Liver (tissue), 9 donors: ENCODE data around the gene KIAA0825. TPM values are rescaled to one million over a fixed set of nuclear protein-coding genes. Genes with fewer than 3 reads are reported as not detected.

Experiments
- DNase-seq: peaks from one replicate; pipeline ENCODE4 v3.0.0-alpha.2; 2017; ENCODE audit warnings: low spot score
- H3K27ac ChIP-seq, 2 donors: one replicate each; pipeline ENCODE4 v1.7.0; 2013; ENCODE audit warnings: inconsistent platforms in 2 of 2, low read length in 2 of 2, control low read depth in 1 of 2, low read depth in 1 of 2, mild to moderate bottlenecking in 1 of 2
- H3K27me3 ChIP-seq, 4 donors: one replicate each; pipeline versions ENCODE4 v1.6.1 to v1.7.0; 2013; ENCODE audit warnings: low read length in 3 of 4, inconsistent platforms in 1 of 4, mild to moderate bottlenecking in 1 of 4, moderate library complexity in 1 of 4; ENCODE audit not compliant: control insufficient read depth in 4 of 4, insufficient read depth in 4 of 4
- H3K36me3 ChIP-seq, 4 donors: one replicate each; pipeline versions ENCODE4 v1.6.1 to v1.7.0; 2013; ENCODE audit warnings: low read length in 3 of 4, mild to moderate bottlenecking in 3 of 4, low read depth in 1 of 4, moderate library complexity in 1 of 4; ENCODE audit not compliant: control insufficient read depth in 4 of 4, insufficient read depth in 3 of 4
- H3K4me1 ChIP-seq, 4 donors: one replicate each; pipeline versions ENCODE4 v1.6.1 to v1.7.0; 2013; ENCODE audit warnings: low read length in 3 of 4, mild to moderate bottlenecking in 3 of 4, moderate library complexity in 1 of 4; ENCODE audit not compliant: control insufficient read depth in 4 of 4, insufficient read depth in 4 of 4
- H3K4me3 ChIP-seq, 3 donors: one replicate each; pipeline versions ENCODE4 v1.6.1 to v1.7.0; 2013; ENCODE audit warnings: low read length in 3 of 3, control low read depth in 1 of 3, low read depth in 1 of 3, mild to moderate bottlenecking in 1 of 3
- H3K9ac ChIP-seq, 2 donors: one replicate each; pipeline ENCODE4 v1.7.0; 2013; ENCODE audit warnings: low read length in 2 of 2, mild to moderate bottlenecking in 2 of 2, moderate library complexity in 2 of 2, control low read depth in 1 of 2, low read depth in 1 of 2
- H3K9me3 ChIP-seq, 4 donors: one replicate each; pipeline versions ENCODE4 v1.6.1 to v1.7.0; 2013; ENCODE audit warnings: low read length in 3 of 4; ENCODE audit not compliant: control insufficient read depth in 4 of 4
- ATF3 ChIP-seq: IDR thresholded peaks from 2 replicates; pipeline ENCODE4 v1.6.1; 2016; ENCODE audit warnings: antibody characterized with exemption
- CTCF ChIP-seq: fragments of 150-350 bp; IDR thresholded peaks from 2 replicates; pipeline ENCODE4 v1.5.1; 2017; ENCODE audit warnings: improper control_type of control experiment, low read depth, low read length; ENCODE audit not compliant: missing input control
- EGR1 ChIP-seq, 2 donors: IDR thresholded peaks; 2 replicates each; pipeline ENCODE4 v1.6.1; 2016 to 2018; ENCODE audit warnings: antibody characterized with exemption in 2 of 2, low read depth in 2 of 2
- FOXA2 ChIP-seq: IDR thresholded peaks from 2 replicates; pipeline ENCODE4 v1.6.1; 2016; ENCODE audit warnings: antibody characterized with exemption
- GABPA ChIP-seq, 2 donors: IDR thresholded peaks in 1 of 2; conservative IDR thresholded peaks in 1 of 2; 2 replicates each; pipeline ENCODE4 v1.6.1; 2016; ENCODE audit warnings: antibody characterized with exemption in 2 of 2, mild to moderate bottlenecking in 1 of 2, moderate library complexity in 1 of 2
- HNF4G ChIP-seq: IDR thresholded peaks from 2 replicates; pipeline ENCODE4 v1.6.1; 2016; ENCODE audit warnings: antibody characterized with exemption
- JUND ChIP-seq, 2 donors: IDR thresholded peaks; 2 replicates each; pipeline ENCODE4 v1.6.1; 2016; ENCODE audit warnings: antibody characterized with exemption in 2 of 2
- NR2F2 ChIP-seq: IDR thresholded peaks from 2 replicates; pipeline ENCODE4 v1.6.1; 2016; ENCODE audit warnings: antibody characterized with exemption
- RAD21 ChIP-seq, 2 donors: IDR thresholded peaks; 2 replicates each; pipeline ENCODE4 v1.6.1; 2016; ENCODE audit warnings: antibody characterized with exemption in 2 of 2, mild to moderate bottlenecking in 2 of 2
- RXRA ChIP-seq, 2 donors: IDR thresholded peaks; 2 replicates each; pipeline ENCODE4 v1.6.1; 2017 to 2018; ENCODE audit warnings: antibody characterized with exemption in 2 of 2, mild to moderate bottlenecking in 1 of 2
- SP1 ChIP-seq: IDR thresholded peaks from 2 replicates; pipeline ENCODE4 v1.6.1; 2018; ENCODE audit warnings: antibody characterized with exemption, mild to moderate bottlenecking
- YY1 ChIP-seq: IDR thresholded peaks from 2 replicates; pipeline ENCODE4 v1.6.1; 2016; ENCODE audit warnings: antibody characterized with exemption, mild to moderate bottlenecking
- ZBTB33 ChIP-seq: IDR thresholded peaks from 2 replicates; pipeline ENCODE4 v1.6.1; 2016; ENCODE audit warnings: antibody characterized with exemption
- WGBS: extraction: QIAGEN DNeasy Blood & Tissue Kit; methylation state at CpG from one replicate; pipeline ENCODE4 v1.1.7; 2013; 5-methylcytosine and 5-hydroxymethylcytosine counted together
- polyA plus RNA-seq, 2 donors: library from polyadenylated mRNA; stranded (reverse) in 1 of 2; unstranded in 1 of 2; fragments of 200-250 nt in 1 of 2; fragments of >200 nt in 1 of 2; fragmentation: Nextera tagmentation in 1 of 2; extraction: Ambion mirVana in 1 of 2; gene quantifications; one replicate each; pipeline versions ENCODE4 v1.2.1 to v1.2.3, GENCODE V29; 2013 to 2015
- total RNA-seq, 2 donors: library from RNA; depleted of rRNA; stranded (reverse); fragments of >200 nt; gene quantifications; one replicate each; pipeline ENCODE4 v1.2.3, GENCODE V29; 2014
- donor health status: healthy.
- donor health status: healthy.
- donor health status: healthy.
- donor health status: healthy.
- donor health status: healthy.

Gene KIAA0825
- total and polyA plus RNA-seq, 4 donors: 0.25 to 3.2 (median 1.2) TPM

GRCh38 chr5:94361832-94362796 lies 256.3 kb downstream of the KIAA0825 start (continued):
- no peak for TF ChIP-seq ZBTB33

- TF ChIP-seq ATF3 (no peak), NR2F2 (no peak), SP1 (no peak), FOXA2 (no peak), ZBTB33 (no peak), RXRA (IDR thresholded peaks at IDR 0.05) (no peak), JUND (IDR thresholded peaks at IDR 0.05) (no peak), EGR1 (IDR thresholded peaks at IDR 0.05; ENCODE audit: low read depth in 2 of 2) (no peak), YY1 (no peak), CTCF (no peak), GABPA (IDR thresholded peaks at IDR 0.05 in 1 of 2, conservative IDR thresholded peaks at IDR 0.05 in 1 of 2) (no peak), HNF4G (no peak), RAD21 (IDR thresholded peaks at IDR 0.05) (no peak)
- no peak for DNase-seq
- no peak overlapping the region for H3K9ac ChIP-seq
- no peak overlapping the region for H3K27ac ChIP-seq
- H3K36me3 ChIP-seq: no peaks in the 10 kb centered on the region
- no peaks in the 10 kb centered on the region for H3K27me3 ChIP-seq
- H3K4me1 ChIP-seq: no peaks in the 10 kb centered on the region
- WGBS: 94% methylated on average over 1 of the region's 1 CpG
- H3K4me3 ChIP-seq: no peak overlapping the region
- H3K9me3 ChIP-seq: no peaks in the 10 kb centered on the region
Measured at GRCh38 chr5:94361161-94361560, 257.2 kb downstream of the KIAA0825 start.
